Right ventricle myocardium superior (tissue), 1 donor: Measurements from ENCODE around the gene BMAL1. TPM values are rescaled to one million over a fixed set of nuclear protein-coding genes. Genes with fewer than 3 reads are reported as not detected.
"Not testable (repeated sequence)": the region's sequence is repeated elsewhere in the genome, so short reads cannot be mapped to it uniquely, and the experiment has no call there.

Experiments used
- ATAC-seq: fragments of 200-7000 bp; cut with Tn5 transposase; one replicate; pipeline ENCODE4 v1.9.1; 2020; ENCODE audit warnings: mild to moderate bottlenecking; ENCODE audit not compliant: poor library complexity
- DNase-seq: peaks from one replicate; pipeline ENCODE4 v3.0.0-alpha.2; 2020
- intact Hi-C: fragments of 100-400 bp; cut with DNase I; formaldehyde crosslinking; loops from one replicate; pipeline ENCODE4 v1.11.2; 2022
- long read RNA-seq: library from polyadenylated mRNA; unstranded; transcript quantifications from one replicate; pipeline ENCODE4 v2.0.0, GENCODE V29; 2021
- total RNA-seq: library from RNA; stranded (reverse); fragmentation: NEBNext Ultra II Directional; extraction: Animal tissue kit (Norgen Biotek cat#: 25700); gene quantifications from one replicate; pipeline ENCODE4 v1.2.1, GENCODE V29; 2021
- donor health status: DM: no; HTN: yes; CAD: no; lungs with severe emphysema.

Gene BMAL1
- 9.8 TPM for total RNA-seq
- long read RNA-seq, partial matches to known transcripts, result 0 of 17 reads
- long read RNA-seq, other reads (novel, unspliced or antisense), result 13 of 17 reads

GRCh38 chr11:13277768-13278608 lies at the start of gene BMAL1:
Gene BMAL1 (plus strand): TSS chr11:13277790. CDS start chr11:13354309, 76,519 bp downstream.
- ATAC-seq, result peak; percentile 29
- peak; percentile 80 for DNase-seq
- intact Hi-C loops, result no loop called here

GRCh38 chr11:13228572-13228971 lies 49.0 kb upstream of the BMAL1 start:
- intact Hi-C loops, result no loop called here
- ATAC-seq (no peak), DNase-seq (no peak)

- DNase-seq, result no peak
- intact Hi-C loops, result no loop called here
- ATAC-seq, result no peak
Observed at GRCh38 chr11:13229136-13229535, 48.5 kb upstream of the BMAL1 start.

- peak; percentile 27 for ATAC-seq
- peak; percentile 45 for DNase-seq
- intact Hi-C loops, result no loop called here
Observed at GRCh38 chr11:13229711-13230318, 47.8 kb upstream of the BMAL1 start.

- intact Hi-C loops, result no loop called here
- ATAC-seq (no peak), DNase-seq (no peak)
Observed at GRCh38 chr11:13233173-13233745, 44.3 kb upstream of the BMAL1 start.

GRCh38 chr11:13235895-13236294 lies 41.7 kb upstream of the BMAL1 start:
- intact Hi-C loops, result no loop called here
- ATAC-seq, result no peak

GRCh38 chr11:13236626-13237025 lies 41.0 kb upstream of the BMAL1 start:
- ATAC-seq (no peak), DNase-seq (no peak)
- intact Hi-C loops, result no loop called here

More at GRCh38 chr11:13235895-13236294, 41.7 kb upstream of the BMAL1 start:
- DNase-seq, result no peak

GRCh38 chr11:13237761-13238160 lies 39.8 kb upstream of the BMAL1 start:
- no peak for ATAC-seq
- no peak for DNase-seq
- intact Hi-C loops, result no loop called here

- peak; percentile 48 for DNase-seq
- intact Hi-C loops, result no loop called here
Observed at GRCh38 chr11:13238879-13239514, 38.6 kb upstream of the BMAL1 start.

GRCh38 chr11:13242564-13242963 lies 35.0 kb upstream of the BMAL1 start:
- DNase-seq (no peak), ATAC-seq (no peak)
- intact Hi-C loops, result no loop called here

More at GRCh38 chr11:13238879-13239514, 38.6 kb upstream of the BMAL1 start:
- no peak for ATAC-seq

- no peak for DNase-seq
- ATAC-seq, result no peak
- intact Hi-C loops, result no loop called here
Observed at GRCh38 chr11:13247606-13248296, 29.8 kb upstream of the BMAL1 start.

- intact Hi-C loops, result no loop called here
- DNase-seq (no peak), ATAC-seq (no peak)
Observed at GRCh38 chr11:13249177-13249576, 28.4 kb upstream of the BMAL1 start.

- ATAC-seq (no peak), DNase-seq (no peak)
- intact Hi-C loops, result no loop called here
Observed at GRCh38 chr11:13249992-13250391, 27.6 kb upstream of the BMAL1 start.

- ATAC-seq, result no peak
- DNase-seq, result no peak
- intact Hi-C loops, result no loop called here
Observed at GRCh38 chr11:13251966-13252365, 25.6 kb upstream of the BMAL1 start.

GRCh38 chr11:13252438-13252837 lies 25.2 kb upstream of the BMAL1 start:
- DNase-seq, result no peak
- intact Hi-C loops, result no loop called here
- no peak for ATAC-seq

- intact Hi-C loops, result no loop called here
- DNase-seq (no peak), ATAC-seq (no peak)
Observed at GRCh38 chr11:13256216-13256615, 21.4 kb upstream of the BMAL1 start.

GRCh38 chr11:13258061-13258460 lies 19.5 kb upstream of the BMAL1 start:
- ATAC-seq, DNase-seq, intact Hi-C loops: not testable (repeated sequence)

GRCh38 chr11:13258855-13259254 lies 18.7 kb upstream of the BMAL1 start:
- DNase-seq (no peak), ATAC-seq (no peak)
- intact Hi-C loops, result no loop called here

- no peak for DNase-seq
- ATAC-seq, result no peak
- intact Hi-C loops, result no loop called here
Observed at GRCh38 chr11:13259374-13259773, 18.2 kb upstream of the BMAL1 start.
